HG03460 (cell line): Measurements from ENCODE around the gene PEF1.

ENCODE experiments used
- ATAC-seq: cut with Tn5 transposase; IDR thresholded peaks from one replicate; pipeline ENCODE4 v1.9.1; 2021; ENCODE audit not compliant: unreplicated experiment

The PEF1 gene

GRCh38 chr1:31585736-31586365 lies 58.8 kb downstream of the PEF1 start:
- no peak for ATAC-seq

GRCh38 chr1:31584869-31585735 lies 59.6 kb downstream of the PEF1 start:
- no peak for ATAC-seq

DNA sequence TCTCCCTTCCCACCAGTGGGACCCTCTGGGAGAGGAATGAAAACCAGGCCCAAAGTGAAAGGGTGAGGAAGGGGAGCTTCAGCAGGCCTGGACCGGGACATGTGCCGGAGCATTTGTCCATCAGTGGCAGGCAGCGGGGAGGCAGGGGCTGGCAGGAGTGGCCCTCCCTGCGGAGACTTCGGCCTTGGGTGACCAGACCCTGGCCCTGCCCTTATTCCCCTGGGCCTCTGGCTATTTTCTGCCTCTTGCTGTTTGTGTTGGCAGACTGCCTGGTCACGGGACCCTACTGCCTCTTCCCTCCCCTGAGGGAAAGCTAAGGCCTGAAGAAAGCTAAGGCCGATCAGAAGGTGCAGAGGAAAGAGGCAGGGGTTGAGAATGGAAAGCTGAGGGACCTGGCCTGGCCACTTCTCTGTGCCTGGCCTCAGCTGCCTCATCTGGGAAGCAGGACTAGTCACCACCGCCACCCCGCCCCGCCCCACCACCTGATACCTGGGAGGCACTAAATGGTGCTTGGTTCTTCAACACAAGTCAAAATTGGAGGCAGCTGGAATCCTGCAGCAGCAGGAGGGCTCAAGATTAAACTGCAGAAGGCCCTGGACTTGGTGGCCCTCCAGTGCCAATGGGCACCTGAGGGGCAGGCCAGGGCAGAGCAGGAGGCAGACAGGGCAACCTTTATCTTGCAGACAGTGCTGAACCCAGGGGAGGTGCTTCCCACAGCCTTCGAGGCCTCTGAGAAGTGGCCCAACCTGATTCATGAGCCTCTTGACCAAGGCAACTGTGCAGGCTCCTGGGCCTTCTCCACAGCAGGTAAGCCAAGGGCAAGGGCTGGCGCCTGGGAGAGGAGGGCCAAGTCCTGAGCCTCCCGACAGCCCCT lies 60.4 kb downstream of the PEF1 start:
- ATAC-seq: no peak

DNA sequence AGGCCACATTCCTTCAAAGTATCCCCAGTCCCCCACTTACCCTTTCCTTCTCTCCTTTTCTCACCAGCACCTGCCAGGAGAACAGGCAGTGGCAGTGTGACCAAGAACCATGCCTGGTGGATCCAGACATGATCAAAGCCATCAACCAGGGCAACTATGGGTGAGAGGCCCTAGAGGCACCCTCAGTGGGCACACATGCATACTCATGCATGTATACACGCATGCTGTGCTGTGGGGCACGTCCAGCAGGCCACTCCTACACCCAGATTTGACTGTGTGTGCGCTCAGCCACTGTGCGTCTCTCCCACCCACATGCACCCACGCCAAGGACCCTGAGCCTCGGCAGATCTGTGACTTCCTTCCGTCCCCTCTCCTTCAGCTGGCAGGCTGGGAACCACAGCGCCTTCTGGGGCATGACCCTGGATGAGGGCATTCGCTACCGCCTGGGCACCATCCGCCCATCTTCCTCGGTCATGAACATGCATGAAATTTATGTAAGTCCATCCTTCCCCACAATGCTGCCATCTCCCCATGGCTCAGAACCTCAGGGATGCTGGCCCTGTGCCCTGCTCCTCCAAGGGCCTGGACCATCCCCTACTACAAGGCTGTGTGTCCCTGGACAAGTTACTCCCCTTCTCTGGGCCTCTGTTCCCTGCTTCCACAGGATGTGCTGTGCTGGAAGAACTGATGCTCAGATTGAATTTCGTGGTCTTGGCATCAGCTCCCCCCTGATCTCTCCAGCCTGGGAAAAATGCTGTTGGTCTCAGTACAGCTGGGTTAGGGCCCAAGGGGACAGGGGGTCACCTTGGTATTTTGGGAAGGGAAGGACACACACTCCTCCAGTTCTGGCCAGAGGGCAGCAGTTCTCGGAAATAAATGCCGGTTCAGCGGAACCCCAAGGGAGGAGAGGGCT lies 61.3 kb downstream of the PEF1 start:
- ATAC-seq: no peak

DNA sequence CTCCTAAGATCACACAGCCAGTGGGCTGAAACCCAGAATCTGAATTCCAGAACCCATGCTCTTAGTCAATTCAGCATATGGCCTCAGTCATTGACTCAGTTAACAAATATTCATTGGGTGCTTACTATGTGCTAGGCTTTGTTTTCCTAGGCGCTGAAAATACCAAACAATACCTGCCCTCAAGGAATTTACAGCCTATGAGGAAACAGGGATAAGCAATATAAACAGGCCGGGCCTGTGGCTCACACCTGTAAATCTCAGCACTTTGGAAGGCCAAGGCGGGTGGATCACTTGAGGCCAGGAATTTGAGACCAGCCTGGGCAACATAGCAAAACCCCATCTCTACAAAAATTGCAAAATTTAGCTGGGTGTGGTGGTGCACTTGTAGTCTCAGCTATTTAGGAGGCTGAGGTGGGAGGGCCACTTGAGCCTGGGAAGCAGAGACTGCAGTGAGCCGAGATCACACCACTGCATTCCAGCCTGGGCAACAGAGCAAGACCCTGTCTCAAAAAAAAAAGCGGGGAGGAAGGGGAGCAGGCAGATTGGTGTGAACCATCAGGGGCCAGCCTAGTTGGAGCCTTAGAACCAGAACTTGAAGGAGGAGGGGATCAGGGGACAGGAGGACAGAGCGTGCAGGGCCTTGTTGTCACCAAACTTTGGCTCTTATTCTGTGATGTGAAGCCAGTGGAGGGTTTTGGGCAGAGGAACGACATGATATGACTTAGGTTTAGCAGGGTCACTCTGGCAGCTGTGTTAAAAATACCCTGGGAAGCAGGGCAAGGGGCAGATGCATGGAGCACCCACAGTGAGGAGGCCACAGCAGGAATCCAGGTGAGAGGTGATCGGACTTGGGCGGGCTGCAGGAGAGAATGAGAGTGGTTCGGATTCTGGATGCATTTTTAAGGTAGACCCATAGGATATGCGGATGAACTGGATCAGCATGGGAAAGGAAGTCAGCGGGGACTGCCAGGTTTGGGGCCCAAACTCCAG lies 62.6 kb downstream of the PEF1 start:
- no peak for ATAC-seq

GRCh38 chr1:31580891-31581603 lies 63.6 kb downstream of the PEF1 start:
- no peak for ATAC-seq

DNA sequence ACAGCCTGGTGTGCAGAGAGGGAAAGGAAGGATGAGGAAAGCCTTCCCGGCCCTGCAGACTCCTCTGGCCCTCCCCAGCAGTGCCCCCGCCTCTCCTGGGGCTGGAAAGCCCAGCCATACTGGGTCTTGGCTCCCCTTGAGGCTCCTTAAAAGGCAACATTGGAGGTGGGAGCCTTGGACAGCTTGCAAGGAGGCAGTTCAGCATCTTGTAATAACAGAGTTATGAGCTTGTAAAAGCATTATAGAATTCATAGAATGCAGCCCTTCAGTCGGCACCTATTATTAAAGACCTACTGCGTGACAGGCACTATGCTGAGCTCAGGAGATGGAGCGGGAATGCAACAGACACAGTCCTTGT lies 64.2 kb downstream of the PEF1 start:
- ATAC-seq: no peak
